ENCODE data around the gene SAMD3. TPM values are rescaled to one million over a fixed set of nuclear protein-coding genes. Genes with fewer than 3 reads are reported as not detected.

The SAMD3 gene
- total RNA-seq, 1 experiment from 2014 or later = 7.5 TPM

- no peaks in the 10 kb centered on the region for H3K9me2 ChIP-seq (ENCODE audit: insufficient read depth)
- no peaks in the 10 kb centered on the region for H3K9me3 ChIP-seq (ENCODE audit: control insufficient read depth in 1 of 2, insufficient read depth in 1 of 2, low read depth in 1 of 2, low read length in 2 of 2)
- TF ChIP-seq POLR2AphosphoS5 (IDR thresholded peaks at IDR 0.05; ENCODE audit: low read depth, low read length) = no peak
- no peak for TF ChIP-seq EZH2 (IDR thresholded peaks at IDR 0.05)
- no peak for TF ChIP-seq JUND (IDR thresholded peaks at IDR 0.05)
- no peak for TF ChIP-seq YY1 (IDR thresholded peaks at IDR 0.05; ENCODE audit: extremely low read depth, insufficient replicate concordance, low read depth, low read length)
- no peak overlapping the region for H2AFZ ChIP-seq (ENCODE audit: low read depth, low read length, poor library complexity, severe bottlenecking)
- POLR2A ChIA-PET = no interaction called here
- no peaks in the 10 kb centered on the region for H3K4me1 ChIP-seq (ENCODE audit: control insufficient read depth in 1 of 2, insufficient read depth in 2 of 2, low read length in 2 of 2)
- no peaks in the 10 kb centered on the region for H3K36me3 ChIP-seq (ENCODE audit: control insufficient read depth in 1 of 2, insufficient read depth in 2 of 2, low read length in 2 of 2)
- no peak overlapping the region for H3K4me2 ChIP-seq (ENCODE audit: low read length)
- H4K20me1 ChIP-seq (ENCODE audit: insufficient read depth) = no peaks in the 10 kb centered on the region
- ATAC-seq = no peak
- no TSS peak for BruUV-seq (replicated peaks)
- CTCF ChIA-PET = no interaction called here
- RAD21 ChIA-PET (ENCODE audit: low non-redundant PET in 1 of 2, low total read pairs in 2 of 2, uncharacterized antibody in 2 of 2, unreplicated experiment in 2 of 2) = no interaction called here
- no peak for DNase-seq (ENCODE audit: low read depth, low spot score)
- H3K27me3 ChIP-seq (ENCODE audit: insufficient read depth, low read length) = no peaks in the 10 kb centered on the region
- no peak overlapping the region for H3K4me3 ChIP-seq (replicated peaks in 1 of 2; ENCODE audit: low read depth in 1 of 2, low read length in 2 of 2)
- no peak overlapping the region for H3K9ac ChIP-seq (ENCODE audit: low read length)
- intact Hi-C loops (cut with micrococcal nuclease) = no loop called here
- no peaks in the 10 kb centered on the region for H3K79me2 ChIP-seq (ENCODE audit: insufficient read depth, low read length)
- H3K27ac ChIP-seq (ENCODE audit: low read depth, low read length) = no peak overlapping the region
Observed at GRCh38 chr6:130202782-130203181, 20.0 kb downstream of the SAMD3 start.

- Histone ChIP-seq H3K9me3 (ENCODE audit: control insufficient read depth in 1 of 2, insufficient read depth in 1 of 2, low read depth in 1 of 2, low read length in 2 of 2) (no peaks in the 10 kb centered on the region), H3K79me2 (ENCODE audit: insufficient read depth, low read length) (no peaks in the 10 kb centered on the region), H3K4me1 (ENCODE audit: control insufficient read depth in 1 of 2, insufficient read depth in 2 of 2, low read length in 2 of 2) (no peaks in the 10 kb centered on the region), H3K27ac (ENCODE audit: low read depth, low read length) (no peak overlapping the region), H2AFZ (ENCODE audit: low read depth, low read length, poor library complexity, severe bottlenecking) (no peak overlapping the region), H3K27me3 (ENCODE audit: insufficient read depth, low read length) (no peaks in the 10 kb centered on the region), H3K9me2 (ENCODE audit: insufficient read depth) (no peaks in the 10 kb centered on the region), H4K20me1 (ENCODE audit: insufficient read depth) (no peaks in the 10 kb centered on the region), H3K4me2 (ENCODE audit: low read length) (no peak overlapping the region), H3K36me3 (ENCODE audit: control insufficient read depth in 1 of 2, insufficient read depth in 2 of 2, low read length in 2 of 2) (no peaks in the 10 kb centered on the region), H3K4me3 (replicated peaks in 1 of 2; ENCODE audit: low read depth in 1 of 2, low read length in 2 of 2) (no peak overlapping the region), H3K9ac (ENCODE audit: low read length) (no peak overlapping the region)
- CTCF ChIA-PET = no interaction called here
- intact Hi-C loops (cut with micrococcal nuclease) = no loop called here
- ATAC-seq (no peak), DNase-seq (ENCODE audit: low read depth, low spot score) (no peak)
- POLR2A ChIA-PET = no interaction called here
- BruUV-seq (replicated peaks) = no TSS peak
- RAD21 ChIA-PET (ENCODE audit: low non-redundant PET in 1 of 2, low total read pairs in 2 of 2, uncharacterized antibody in 2 of 2, unreplicated experiment in 2 of 2) = no interaction called here
- no peak for TF ChIP-seq CEBPB (IDR thresholded peaks at IDR 0.05; ENCODE audit: low read depth)
- no peak for TF ChIP-seq FOSL1 (IDR thresholded peaks at IDR 0.05; ENCODE audit: low read depth)
- no peak for TF ChIP-seq EGR1 (IDR thresholded peaks at IDR 0.05; ENCODE audit: low read depth)
- no peak for TF ChIP-seq POLR2AphosphoS5 (IDR thresholded peaks at IDR 0.05; ENCODE audit: low read depth, low read length)
- TF ChIP-seq CTCF (IDR thresholded peaks at IDR 0.05 in 2 of 3, conservative IDR thresholded peaks at IDR 0.05 in 1 of 3; ENCODE audit: borderline replicate concordance in 1 of 3, insufficient read depth in 1 of 3, low read depth in 2 of 3, low read length in 2 of 3) = no peak
- no peak for TF ChIP-seq CBX3 (IDR thresholded peaks at IDR 0.05; ENCODE audit: low read depth)
- no peak for TF ChIP-seq MAX (IDR thresholded peaks at IDR 0.05)
- no peak for TF ChIP-seq YY1 (IDR thresholded peaks at IDR 0.05; ENCODE audit: extremely low read depth, insufficient replicate concordance, low read depth, low read length)
- TF ChIP-seq ZBTB33 (IDR thresholded peaks at IDR 0.05; ENCODE audit: extremely low read depth, insufficient replicate concordance, low read length) = no peak
- no peak for TF ChIP-seq RAD21 (IDR thresholded peaks at IDR 0.05; ENCODE audit: low read depth)
- no peak for TF ChIP-seq REST (IDR thresholded peaks at IDR 0.05; ENCODE audit: low read depth)
- TF ChIP-seq SP1 (IDR thresholded peaks at IDR 0.05; ENCODE audit: low read depth) = no peak
Observed at GRCh38 chr6:130200020-130200419, 22.7 kb downstream of the SAMD3 start.

Measured in HCT116 (cell line).